Fibroblast of lung (primary cell): ENCODE measurements around the gene RMND5B.

Experiments
- CTCF ChIP-seq, 2 donors: IDR thresholded peaks in 1 of 2; conservative IDR thresholded peaks in 1 of 2; 1 replicate in 1 of 2; 2 replicates in 1 of 2; pipeline ENCODE4 v1.5.1; 2011 to 2012; ENCODE audit warnings: low read length in 2 of 2, control low read depth in 1 of 2, inconsistent platforms in 1 of 2, low read depth in 1 of 2, mild to moderate bottlenecking in 1 of 2
- EZH2 ChIP-seq: IDR thresholded peaks from 2 replicates; pipeline ENCODE4 v1.5.1; 2012; ENCODE audit warnings: low read length, control low read depth, mild to moderate bottlenecking; ENCODE audit errors: missing control alignments

DNA sequence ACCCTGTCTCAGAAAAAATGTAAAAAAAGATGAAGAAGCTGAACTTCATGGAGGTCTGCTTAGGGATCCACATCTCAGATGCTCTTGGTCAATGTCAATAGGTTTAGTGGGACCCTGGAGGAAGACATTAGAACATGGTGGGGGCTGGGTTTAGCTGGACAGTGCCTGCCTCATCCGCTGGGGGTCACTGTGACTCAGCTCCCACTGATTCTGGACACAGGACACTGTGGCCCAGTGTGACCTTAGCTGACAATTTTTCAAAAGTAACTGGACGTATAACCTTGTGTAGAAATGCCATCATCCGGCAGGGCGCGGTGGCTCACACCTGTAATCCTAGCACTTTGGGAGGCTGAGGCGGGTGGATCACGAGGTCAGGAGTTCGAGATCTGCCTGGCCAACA lies 66.2 kb downstream of the RMND5B start:
- TF ChIP-seq CTCF (conservative IDR thresholded peaks at IDR 0.05 in 1 of 2, IDR thresholded peaks at IDR 0.05 in 1 of 2; ENCODE audit: low read depth in 1 of 2, low read length in 2 of 2) (peak; percentile 14 to 40), EZH2 (no peak)
